Activated B cell treated with CpG ODN at 0.5 μM for 24 hours (primary cell): Measurements from ENCODE around the gene SETX. TPM values are rescaled to one million over a fixed set of nuclear protein-coding genes. Genes with fewer than 3 reads are reported as not detected.

Source experiments
- ATAC-seq: fragments of 200-7000 bp; cut with Tn5 transposase; one replicate; pipeline ENCODE4 v1.10.0; 2021; ENCODE audit warnings: low read depth, mild to moderate bottlenecking, moderate library complexity
- CTCF ChIA-PET: fragments of 350-600 bp; sonication (Branson Sonifier 250); formaldehyde crosslinking; loops from one replicate; lab custom pipeline; 2021; ENCODE audit warnings: antibody characterized with exemption; lab: Charles Lee
- POLR2A ChIA-PET: fragments of 350-600 bp; sonication (Branson Sonifier 250); formaldehyde crosslinking; loops from one replicate; lab custom pipeline; 2021; ENCODE audit warnings: antibody characterized with exemption; lab: Charles Lee
- DNase-seq: peaks from one replicate; pipeline ENCODE4 v3.0.0; 2022
- H3K27ac Mint-ChIP-seq: one replicate; pipeline ENCODE4 v1.8.0; 2020; ENCODE audit warnings: mixed read lengths
- H3K27me3 Mint-ChIP-seq: one replicate; pipeline ENCODE4 v1.8.0; 2021; ENCODE audit warnings: mixed read lengths
- H3K36me3 Mint-ChIP-seq: one replicate; pipeline ENCODE4 v1.8.0; 2021; ENCODE audit warnings: low read depth, mixed read lengths
- H3K4me1 Mint-ChIP-seq: one replicate; pipeline ENCODE4 v1.8.0; 2021; ENCODE audit warnings: mixed read lengths
- H3K4me3 Mint-ChIP-seq: one replicate; pipeline ENCODE4 v1.8.0; 2020; ENCODE audit warnings: mild to moderate bottlenecking, mixed read lengths
- H3K9me3 Mint-ChIP-seq: one replicate; pipeline ENCODE4 v1.8.0; 2020; ENCODE audit warnings: mixed read lengths
- CTCF ChIP-seq: fragments of 200-600 bp; IDR thresholded peaks from one replicate; pipeline ENCODE4 v1.8.0; 2022; ENCODE audit warnings: antibody characterized with exemption, mild to moderate bottlenecking
- intact Hi-C: fragments of 100-400 bp; cut with micrococcal nuclease; formaldehyde crosslinking; loops from one replicate; pipeline ENCODE4 v1.15.1; 2024
- total RNA-seq: library from RNA; stranded (reverse); gene quantifications from 2 replicates; pipeline ENCODE4 v1.2.3, GENCODE V29; 2022

SETX gene
- total RNA-seq, 1 donor from 2014 or later: 109 TPM

- peaks cover 2% of the 10 kb centered on the region for H3K36me3 Mint-ChIP-seq
- CTCF ChIA-PET: interaction anchor here (1.2 kb wide), 1 partner anchor 9 kb away, joined by 5 read pairs; no protein-coding TSS in a partner anchor
- TF ChIP-seq CTCF: no peak
- POLR2A ChIA-PET: no interaction called here
- ATAC-seq: no peak
- peaks cover 12% of the 10 kb centered on the region for H3K4me1 Mint-ChIP-seq
- H3K27me3 Mint-ChIP-seq: no peaks in the 10 kb centered on the region
- intact Hi-C loops: no loop called here
- H3K9me3 Mint-ChIP-seq: no peaks in the 10 kb centered on the region
- no peak overlapping the region for H3K27ac Mint-ChIP-seq
- H3K4me3 Mint-ChIP-seq: no peak overlapping the region
- DNase-seq: no peak
These were observed 109.3 kb downstream of the SETX start for GRCh38 chr9:132245465-132245864.

GRCh38 chr9:132244582-132245455 is 110.0 kb downstream of the SETX start:
- TF ChIP-seq CTCF: no peak
- no peak overlapping the region for H3K4me3 Mint-ChIP-seq
- peaks cover 12% of the 10 kb centered on the region for H3K4me1 Mint-ChIP-seq
- intact Hi-C loops: loop anchor here (5.0 kb wide), 1 partner anchor 632 kb away; the partner anchor contains the start of genes AK8 and SPACA9
- POLR2A ChIA-PET: no interaction called here
- ATAC-seq (no peak), DNase-seq (no peak)
- peaks cover 2% of the 10 kb centered on the region for H3K36me3 Mint-ChIP-seq
- H3K27me3 Mint-ChIP-seq: no peaks in the 10 kb centered on the region
- no peaks in the 10 kb centered on the region for H3K9me3 Mint-ChIP-seq
- CTCF ChIA-PET: interaction anchor here (1.2 kb wide), 1 partner anchor 8 kb away, joined by 5 read pairs; no protein-coding TSS in a partner anchor
- H3K27ac Mint-ChIP-seq: no peak overlapping the region

GRCh38 chr9:132243156-132244074 is 111.4 kb downstream of the SETX start:
- intact Hi-C loops: loop anchor here (5.0 kb wide), 1 partner anchor 634 kb away; the partner anchor contains the start of genes AK8 and SPACA9
- H3K4me1 Mint-ChIP-seq: peaks cover 12% of the 10 kb centered on the region
- ChIA-PET POLR2A (no interaction called here), CTCF (no interaction called here)
- H3K9me3 Mint-ChIP-seq: no peaks in the 10 kb centered on the region
- no peak for TF ChIP-seq CTCF
- ATAC-seq (no peak), DNase-seq (no peak)
- H3K36me3 Mint-ChIP-seq: peaks cover 2% of the 10 kb centered on the region
- H3K4me3 Mint-ChIP-seq: peak overlapping the region; percentile 91
- H3K27ac Mint-ChIP-seq: peak overlapping the region; percentile 83
- no peaks in the 10 kb centered on the region for H3K27me3 Mint-ChIP-seq

- H3K4me3 Mint-ChIP-seq: peak overlapping the region; percentile 91
- CTCF ChIA-PET: no interaction called here
These were observed 112.1 kb downstream of the SETX start for GRCh38 chr9:132242621-132243155.

More at GRCh38 chr9:132242621-132243155, 112.1 kb downstream of the SETX start:
- POLR2A ChIA-PET: no interaction called here
- peak overlapping the region; percentile 83 for H3K27ac Mint-ChIP-seq
- peaks cover 2% of the 10 kb centered on the region for H3K36me3 Mint-ChIP-seq
- H3K27me3 Mint-ChIP-seq: no peaks in the 10 kb centered on the region
- ATAC-seq: no peak
- TF ChIP-seq CTCF: no peak
- H3K4me1 Mint-ChIP-seq: peaks cover 12% of the 10 kb centered on the region
- DNase-seq: no peak
- H3K9me3 Mint-ChIP-seq: no peaks in the 10 kb centered on the region
- intact Hi-C loops: loop anchor here (5.0 kb wide), 1 partner anchor 635 kb away; the partner anchor contains the start of genes AK8 and SPACA9
